Retinal pigment epithelial cell (primary cell): ENCODE results near the gene RRAS.

Experiments used
- DNase-seq: peaks from one replicate; pipeline ENCODE4 v3.0.0-alpha.2; 2010; ENCODE audit warnings: low read depth
- H3K4me3 ChIP-seq: 2 replicates; pipeline ENCODE4 v1.5.1; 2011; ENCODE audit warnings: mild to moderate bottlenecking, low read length, control low read depth, moderate library complexity
- CTCF ChIP-seq: conservative IDR thresholded peaks from 2 replicates; pipeline ENCODE4 v1.5.1; 2011; ENCODE audit warnings: low read depth, low read length, control low read depth, inconsistent platforms

Gene RRAS

GRCh38 chr19:49685845-49686332 lies 45.9 kb upstream of the RRAS start:
- DNase-seq = no peak
- no peak overlapping the region for H3K4me3 ChIP-seq
- TF ChIP-seq CTCF = no peak

- H3K4me3 ChIP-seq = no peak overlapping the region
These were observed 45.1 kb upstream of the RRAS start for GRCh38 chr19:49684983-49685553.

GRCh38 chr19:49684251-49684982 lies 44.5 kb upstream of the RRAS start:
- no peak for DNase-seq
- TF ChIP-seq CTCF = peak; percentile 50

More at GRCh38 chr19:49684983-49685553, 45.1 kb upstream of the RRAS start:
- no peak for DNase-seq
- TF ChIP-seq CTCF = no peak

GRCh38 chr19:49683814-49684250 lies 43.9 kb upstream of the RRAS start:
- no peak for DNase-seq
- H3K4me3 ChIP-seq = no peak overlapping the region
- TF ChIP-seq CTCF = no peak

More at GRCh38 chr19:49684251-49684982, 44.5 kb upstream of the RRAS start:
- H3K4me3 ChIP-seq = no peak overlapping the region

- no peak for DNase-seq
- no peak for TF ChIP-seq CTCF
- no peak overlapping the region for H3K4me3 ChIP-seq
These were observed 42.3 kb upstream of the RRAS start for GRCh38 chr19:49682274-49682673.

GRCh38 chr19:49681830-49682229 lies 41.9 kb upstream of the RRAS start:
- TF ChIP-seq CTCF = no peak
- H3K4me3 ChIP-seq = no peak overlapping the region
- DNase-seq = no peak
